ENCODE results near the gene CALR.

GRCh38 chr19:12937093-12937926 lies 1.1 kb upstream of the CALR start:
- no peak for TF ChIP-seq CTCF (conservative IDR thresholded peaks at IDR 0.05 in 1 of 2, IDR thresholded peaks at IDR 0.05 in 1 of 2; ENCODE audit: low read depth in 1 of 2, low read length in 2 of 2)
- no peak for TF ChIP-seq EZH2 (IDR thresholded peaks at IDR 0.05; ENCODE audit: low read length, missing control alignments)

Measured in fibroblast of lung (primary cell).